SH-SY5Y (cell line): ENCODE measurements around the gene GALNT5.

ENCODE experiments used
- GATA2 ChIP-seq: IDR thresholded peaks from 2 replicates; pipeline ENCODE4 v1.6.1; 2011; ENCODE audit warnings: mild to moderate bottlenecking, low read depth, low read length
- GATA3 ChIP-seq: IDR thresholded peaks from 2 replicates; pipeline ENCODE4 v1.6.1; 2011; ENCODE audit warnings: low read depth, mild to moderate bottlenecking, low read length, moderate library complexity

DNA sequence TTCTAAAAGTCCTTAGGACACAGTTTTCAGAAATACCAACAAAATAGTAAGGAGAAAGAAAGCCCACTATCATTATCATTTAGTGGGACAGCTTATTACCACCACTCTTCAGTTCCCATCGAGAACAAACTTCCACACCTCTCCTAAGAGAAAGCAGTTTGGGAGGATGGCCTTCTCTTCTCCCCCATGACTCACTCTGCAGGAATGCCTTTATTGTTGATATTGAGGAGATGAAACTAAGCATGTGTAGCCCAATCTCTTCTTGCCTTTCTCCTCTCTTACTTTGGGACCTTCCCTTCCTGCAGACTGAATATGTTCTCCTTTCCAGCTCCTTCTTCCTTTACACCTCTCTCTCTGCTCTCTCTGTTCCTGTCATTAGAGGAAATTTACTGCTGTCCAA lies 98.1 kb downstream of the GALNT5 start:
- TF ChIP-seq GATA3 = no peak
- TF ChIP-seq GATA2 = no peak
